HepG2 (cell line): ENCODE measurements around the gene TXNDC2. TPM values are rescaled to one million over a fixed set of nuclear protein-coding genes. Genes with fewer than 3 reads are reported as not detected.
"Not testable (repeated sequence)": the region's sequence is repeated elsewhere in the genome, so short reads cannot be mapped to it uniquely, and the experiment has no call there.

Source experiments
- ATAC-seq: fragments of 200-7000 bp; cut with Tn5 transposase; 3 replicates; pipeline ENCODE4 v1.9.1; 2020; ENCODE audit warnings: mild to moderate bottlenecking, moderate library complexity
- BruUV-seq: library from RNA; stranded (reverse); fragments of 400-500 nt; replicated peaks from 2 replicates; lab custom pipeline; 2021; lab: Mats Ljungman, UMichigan
- CTCF ChIA-PET: fragments of 300-600 bp; formaldehyde crosslinking; extraction: SDS; loops from one replicate; lab custom pipeline; 2021; ENCODE audit warnings: low total read pairs, inconsistent platforms, low intra/inter-chr PET ratio; lab: Yijun Ruan, JAX
- POLR2A ChIA-PET: fragments of 350-600 bp; sonication (Branson Sonifier 250); formaldehyde crosslinking; loops from one replicate; lab custom pipeline; 2020; ENCODE audit warnings: antibody characterized with exemption, inconsistent platforms; lab: Yijun Ruan, JAX
- DNase-seq: peaks from one replicate; pipeline ENCODE4 v3.0.0-alpha.2; 2015; ENCODE audit warnings: low spot score
- FAIRE-seq: peaks from 3 replicates; lab custom pipeline; 2011; peaks lifted over from hg19 to GRCh38; lab: Jason Lieb, UNC
- H2AFZ ChIP-seq: one replicate; pipeline ENCODE4 v1.6.1; 2011; ENCODE audit warnings: low read length, inconsistent platforms
- H3K27ac ChIP-seq: fragments of 300-600 bp; 3 replicates; pipeline ENCODE4 v1.8.0; 2011; ENCODE audit warnings: mixed run types, mild to moderate bottlenecking, mixed read lengths, low read length, inconsistent platforms; ENCODE audit not compliant: insufficient read depth; ENCODE audit errors: extremely low read length
- H3K27me3 ChIP-seq, 2 experiments: fragments of 200-600 bp in 1 of 2; 2 replicates in 1 of 2; 3 replicates in 1 of 2; pipeline versions ENCODE4 v1.6.0 to v1.8.0; 2011; ENCODE audit warnings: low read length in 2 of 2, mild to moderate bottlenecking in 2 of 2, moderate library complexity in 2 of 2, inconsistent platforms in 1 of 2; ENCODE audit not compliant: insufficient read depth in 2 of 2, control insufficient read depth in 1 of 2
- H3K36me3 ChIP-seq, 2 experiments: fragments of 200-600 bp in 1 of 2; replicated peaks in 1 of 2; 2 replicates in 1 of 2; 3 replicates in 1 of 2; pipeline versions ENCODE4 v1.5.1 to v1.8.0; 2011; ENCODE audit warnings: low read length in 2 of 2, inconsistent platforms in 1 of 2; ENCODE audit not compliant: insufficient read depth in 2 of 2, control insufficient read depth in 1 of 2
- H3K4me1 ChIP-seq: 2 replicates; pipeline ENCODE4 v1.5.1; 2012; ENCODE audit warnings: low read length, inconsistent platforms; ENCODE audit not compliant: insufficient read depth
- H3K4me2 ChIP-seq: 2 replicates; pipeline ENCODE4 v1.6.0; 2011; ENCODE audit warnings: low read depth, low read length, inconsistent platforms
- H3K4me3 ChIP-seq, 3 experiments: fragments of 200-600 bp in 1 of 3; sonication (generic), shearing (Covaris generic) in 1 of 3; replicated peaks in 1 of 3; 2 replicates each; pipeline ENCODE4 v1.5.1; 2011 to 2016; ENCODE audit warnings: low read length in 3 of 3, inconsistent platforms in 2 of 3, low read depth in 2 of 3, mild to moderate bottlenecking in 2 of 3, control low read depth in 1 of 3, mixed read lengths in 1 of 3; ENCODE audit not compliant: insufficient read depth in 1 of 3
- H3K79me2 ChIP-seq: one replicate; pipeline ENCODE4 v1.6.1; 2011; ENCODE audit warnings: low read length, inconsistent platforms; ENCODE audit not compliant: insufficient read depth
- H3K9ac ChIP-seq: 2 replicates; pipeline ENCODE4 v1.6.0; 2011; ENCODE audit warnings: mild to moderate bottlenecking, low read depth, low read length, inconsistent platforms; ENCODE audit not compliant: insufficient read depth
- H3K9me3 ChIP-seq: 2 replicates; pipeline ENCODE4 v1.5.1; 2012; ENCODE audit warnings: mild to moderate bottlenecking, low read length
- H4K20me1 ChIP-seq: 2 replicates; pipeline ENCODE4 v1.6.0; 2011; ENCODE audit warnings: inconsistent platforms, mild to moderate bottlenecking, low read length, moderate library complexity; ENCODE audit not compliant: insufficient read depth
- ATF7-NPFF ChIP-seq: sonication (generic); formaldehyde crosslinking; IDR thresholded peaks from 2 replicates; pipeline ENCODE4 v1.8.1; 2023; ENCODE audit warnings: mild to moderate bottlenecking, low read depth, missing genetic modification reagents, moderate library complexity
- CHD2 ChIP-seq: IDR thresholded peaks from 2 replicates; pipeline ENCODE4 v1.6.1; 2011; ENCODE audit warnings: low read depth, low read length, improper control_type of control experiment
- HNF1A ChIP-seq, 2 experiments: sonication (generic) in 1 of 2; formaldehyde crosslinking in 1 of 2; IDR thresholded peaks; 2 replicates each; pipeline versions ENCODE4 v1.4.0 to v1.6.1; 2016 to 2020; ENCODE audit warnings: borderline replicate concordance in 1 of 2, low read depth in 1 of 2, mild to moderate bottlenecking in 1 of 2, missing genetic modification reagents in 1 of 2
- MTA1 ChIP-seq: sonication (generic); formaldehyde crosslinking; IDR thresholded peaks from 2 replicates; pipeline ENCODE4 v1.4.0; 2020; ENCODE audit warnings: missing genetic modification reagents, mild to moderate bottlenecking, borderline replicate concordance
- TIGD3 ChIP-seq: sonication (generic); formaldehyde crosslinking; IDR thresholded peaks from 2 replicates; pipeline ENCODE4 v1.5.1; 2020; ENCODE audit warnings: mild to moderate bottlenecking, missing genetic modification reagents, borderline replicate concordance
- ZGPAT ChIP-seq: IDR thresholded peaks from 2 replicates; pipeline ENCODE4 v1.6.1; 2016; ENCODE audit warnings: mild to moderate bottlenecking
- ZKSCAN5 ChIP-seq: sonication (generic); formaldehyde crosslinking; IDR thresholded peaks from 2 replicates; pipeline ENCODE4 v1.5.1; 2020; ENCODE audit warnings: mild to moderate bottlenecking, missing genetic modification reagents
- ZNF670 ChIP-seq: sonication (generic); formaldehyde crosslinking; IDR thresholded peaks from 2 replicates; pipeline ENCODE4 v1.8.0; 2022; ENCODE audit warnings: mild to moderate bottlenecking, missing genetic modification reagents, borderline replicate concordance
- ZNF792 ChIP-seq: IDR thresholded peaks from 2 replicates; pipeline ENCODE4 v1.6.1; 2016
- WGBS: methylation state at CpG from one replicate; pipeline ENCODE4 v1.1.6; 2017; ENCODE audit warnings: low lambda C conversion rate; 5-methylcytosine and 5-hydroxymethylcytosine counted together
- in situ Hi-C: cut with HindIII; loops from 2 replicates; pipeline ENCODE4 v1.10.0; 2017; ENCODE audit warnings: low pct_unique_long_range_greater_than_20kb; ENCODE audit not compliant: extremely low pct_ligation_motif_present
- intact Hi-C: fragments of 100-400 bp; cut with micrococcal nuclease; formaldehyde crosslinking; loops from one replicate; pipeline ENCODE4 v1.10.0; 2022; ENCODE audit not compliant: unreplicated experiment
- polyA plus RNA-seq, 8 experiments: library from polyadenylated mRNA; depleted of rRNA in 3 of 8; stranded (reverse) in 7 of 8; unstranded in 1 of 8; fragments of >200 nt; fragmentation: Illumina TruSeq in 4 of 8; extraction: Trizol in 4 of 8; gene quantifications; 2 replicates each; pipeline versions ENCODE4 v1.2.1 to v1.2.3, GENCODE V29; 2011 to 2016; ENCODE audit warnings: low read depth in 4 of 8, missing spikeins in 1 of 8, mixed read lengths in 1 of 8; ENCODE audit not compliant: insufficient read depth in 1 of 8
- total RNA-seq, 5 experiments: library from RNA; depleted of rRNA; stranded (reverse); fragments of >200 nt; fragmentation: Illumina TruSeq; extraction: Trizol; gene quantifications; 2 replicates each; pipeline ENCODE4 v1.2.3, GENCODE V29; 2016; ENCODE audit warnings: low read depth in 1 of 5

Gene TXNDC2
- total and polyA plus RNA-seq, 2 of the 13 experiments (the other 11 are each of a cell fraction or from before 2014, with no cell fraction given): not detected

- TF ChIP-seq TIGD3 (CRISPR knock-in tag) (no peak), ZGPAT (CRISPR knock-in tag) (no peak), ATF7-NPFF (CRISPR knock-in tag) (no peak)
These were observed 30.1 kb upstream of the TXNDC2 start (continued) for GRCh38 chr18:9855681-9856080.

GRCh38 chr18:9856092-9856491 is 29.7 kb upstream of the TXNDC2 start:
- no peak for TF ChIP-seq HNF1A (IDR thresholded peaks at IDR 0.05; ENCODE audit: low read depth)
- no peak for TF ChIP-seq HNF1A (CRISPR knock-in tag; IDR thresholded peaks at IDR 0.05; ENCODE audit: borderline replicate concordance)
- no peak for TF ChIP-seq ZNF670
- TF ChIP-seq ZKSCAN5 (CRISPR knock-in tag): no peak
- no peak for TF ChIP-seq CHD2
- TF ChIP-seq ZNF792 (CRISPR knock-in tag): no peak
- TF ChIP-seq MTA1 (CRISPR knock-in tag): no peak
- TF ChIP-seq, all 625 proteins: peak for 0
- TSS peak; percentile 52 for BruUV-seq
- DNase-seq: no peak
- no peaks in the 10 kb centered on the region for H4K20me1 ChIP-seq
- no peak for ATAC-seq
- peak overlapping the region in 1 of 3 experiments; percentile 4; a peak in 1 of 6 replicates for H3K4me3 ChIP-seq
- no peak overlapping the region for H3K9ac ChIP-seq
- WGBS: 97% methylated on average over 3 of the region's 3 CpGs
- CTCF ChIA-PET: no interaction called here
- H3K4me2 ChIP-seq: peak overlapping the region; percentile 47
- peaks cover 33% of the 10 kb centered on the region for H3K4me1 ChIP-seq
- POLR2A ChIA-PET: interaction anchor here (0.9 kb wide), 1 partner anchor 14 kb away, joined by 3 read pairs; no protein-coding TSS in a partner anchor
- H3K27ac ChIP-seq: peak overlapping the region; percentile 69
- no peak overlapping the region for H2AFZ ChIP-seq
- H3K79me2 ChIP-seq: no peaks in the 10 kb centered on the region
- in situ Hi-C loops: no loop called here
- intact Hi-C loops: no loop called here
- H3K27me3 ChIP-seq: no peaks in the 10 kb centered on the region
- no peak for FAIRE-seq
- H3K9me3 ChIP-seq: peaks cover 8% of the 10 kb centered on the region
- no peaks in the 10 kb centered on the region for H3K36me3 ChIP-seq

GRCh38 chr18:9857479-9857998 is 28.2 kb upstream of the TXNDC2 start:
- not testable (repeated sequence) for H3K36me3 ChIP-seq

More at GRCh38 chr18:9857479-9857998, 28.2 kb upstream of the TXNDC2 start:
- H4K20me1 ChIP-seq, H3K79me2 ChIP-seq, CTCF ChIA-PET, ATAC-seq, H3K9ac ChIP-seq, H3K27me3 ChIP-seq, DNase-seq, FAIRE-seq, H3K9me3 ChIP-seq, H3K27ac ChIP-seq, BruUV-seq, POLR2A ChIA-PET, in situ Hi-C loops, H3K4me2 ChIP-seq, H3K4me3 ChIP-seq, intact Hi-C loops, H2AFZ ChIP-seq: not testable (repeated sequence)
- peaks cover 43% of the 10 kb centered on the region for H3K4me1 ChIP-seq
- 75% methylated on average over 4 of the region's 4 CpGs for WGBS
